NCI-H1092 (cell line): ENCODE measurements around the gene SLC31A1.

ENCODE experiments used
- DNase-seq: peaks from one replicate; lab custom pipeline; 2025; lab: John Stamatoyannopoulos, UW

SLC31A1 gene

DNA sequence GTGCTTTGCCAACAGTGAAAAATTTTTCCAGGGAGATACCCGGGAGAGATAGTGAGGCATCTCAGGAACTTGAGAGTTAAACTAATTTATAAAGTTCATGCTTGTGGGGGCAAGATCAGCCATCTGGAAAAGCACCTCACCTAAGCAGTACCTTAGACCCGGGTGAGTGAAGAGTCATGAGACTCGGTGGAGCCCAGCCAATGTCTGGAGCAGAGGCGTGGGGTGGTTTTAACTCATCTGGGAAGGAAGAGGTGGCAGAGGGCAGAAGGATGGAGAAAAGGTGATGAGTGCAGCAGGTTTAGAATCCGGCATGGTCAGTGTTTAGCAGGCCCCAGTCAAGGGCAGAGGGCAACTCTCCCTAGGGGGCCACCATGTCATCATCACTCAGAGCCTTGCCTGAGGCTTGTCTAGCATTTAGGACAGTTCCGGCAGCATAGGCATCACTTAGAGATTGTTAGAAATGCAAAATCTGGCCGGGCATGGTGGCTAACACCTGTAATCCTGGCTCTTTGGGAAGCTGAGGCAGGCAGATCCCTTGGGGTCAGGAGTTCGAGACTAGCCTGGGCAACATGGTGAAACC, 86.1 kb downstream of the SLC31A1 start:
- DNase-seq, result no peak

DNA sequence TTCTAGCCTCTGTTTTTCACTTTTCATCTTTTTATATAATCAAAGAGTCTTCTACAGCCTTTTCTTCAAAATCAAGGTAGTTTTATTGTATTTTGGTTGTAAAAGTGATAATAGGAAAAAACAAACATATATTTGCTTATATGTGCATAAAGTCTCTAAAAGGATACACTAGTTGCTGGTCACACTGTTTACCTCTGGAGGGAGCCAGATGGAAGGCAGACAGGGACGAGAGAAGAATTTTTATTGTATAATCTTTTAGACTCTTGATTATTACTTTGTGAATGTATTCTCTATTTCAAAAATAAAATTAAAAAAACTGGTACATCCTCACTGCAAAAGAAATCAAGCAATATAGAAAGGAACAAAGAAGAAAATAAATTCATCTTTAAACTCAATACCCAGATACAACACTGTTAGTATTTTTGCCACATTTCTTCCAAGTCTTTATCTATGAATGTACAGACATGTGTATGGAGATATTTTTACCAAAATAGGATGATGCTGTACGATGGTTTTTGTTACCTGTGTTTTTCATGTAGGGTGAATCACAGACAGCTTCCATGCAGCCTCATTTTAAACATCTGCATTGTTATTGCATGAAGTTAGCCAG, 88.0 kb downstream of the SLC31A1 start:
- no peak for DNase-seq

DNA sequence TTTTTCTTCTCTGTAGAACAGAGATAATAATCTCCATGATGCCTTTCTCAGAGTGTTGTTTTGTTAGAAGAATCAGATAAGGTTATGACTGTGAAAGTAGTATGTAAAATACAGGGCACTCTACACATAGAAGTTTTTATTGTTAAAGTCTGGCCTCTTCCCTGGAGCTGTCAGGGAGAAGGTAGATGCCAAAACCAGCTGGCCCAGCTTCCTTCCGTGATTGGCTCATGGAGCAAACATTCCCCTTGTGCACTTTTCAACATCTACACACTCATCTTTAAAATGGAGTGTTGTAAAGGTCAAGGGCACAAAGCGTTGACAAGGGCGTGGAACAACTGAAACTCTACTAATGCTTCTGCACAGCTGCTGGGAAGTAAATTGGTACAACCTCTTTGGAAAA, 89.2 kb downstream of the SLC31A1 start:
- DNase-seq, result no peak

DNA sequence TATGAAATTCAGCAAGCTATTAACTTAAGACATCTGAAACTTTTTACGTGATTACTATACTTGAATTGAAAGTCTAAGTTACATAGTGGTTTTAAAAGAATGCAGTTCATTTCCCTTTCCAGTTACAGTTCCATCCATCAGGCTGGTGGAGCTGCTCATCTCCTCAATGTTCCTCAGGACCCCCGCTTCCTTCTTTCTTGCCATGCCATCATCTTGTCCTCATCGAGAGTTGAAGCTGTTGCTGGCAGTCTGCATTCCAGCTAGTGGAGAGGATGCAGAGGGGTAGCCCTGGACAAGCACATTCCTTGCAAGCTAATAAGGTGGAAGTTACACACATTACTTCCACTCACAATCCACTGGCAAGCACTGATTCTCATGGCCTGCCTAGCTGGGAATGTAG, 90.6 kb downstream of the SLC31A1 start:
- no peak for DNase-seq

GRCh38 chr9:113313261-113313660, 91.9 kb downstream of the SLC31A1 start:
- DNase-seq, result no peak
